KMS-11 (cell line): Measurements from ENCODE around the gene PALMD.

Source experiments
- H2AFZ ChIP-seq: fragments of 200-600 bp; sonication (generic); 2 replicates; pipeline ENCODE4 v1.6.1; 2016; ENCODE audit warnings: antibody characterized with exemption, mixed run types, low read depth
- H3K27ac ChIP-seq: fragments of 200-600 bp; sonication (generic); 2 replicates; pipeline ENCODE4 v1.6.1; 2016; ENCODE audit warnings: mild to moderate bottlenecking, mixed run types
- H3K27me3 ChIP-seq: fragments of 200-600 bp; sonication (generic); 2 replicates; pipeline ENCODE4 v1.6.1; 2017; ENCODE audit warnings: mild to moderate bottlenecking, low read depth, mixed run types, moderate library complexity; ENCODE audit not compliant: insufficient read depth
- H3K36me3 ChIP-seq: fragments of 200-600 bp; sonication (generic); 2 replicates; pipeline ENCODE4 v1.6.1; 2017; ENCODE audit warnings: mild to moderate bottlenecking, mixed run types; ENCODE audit not compliant: insufficient read depth
- H3K4me1 ChIP-seq: fragments of 200-600 bp; sonication (generic); 2 replicates; pipeline ENCODE4 v1.6.1; 2016; ENCODE audit warnings: mild to moderate bottlenecking, low read depth, mixed run types; ENCODE audit not compliant: poor library complexity, severe bottlenecking
- H3K4me2 ChIP-seq: fragments of 200-600 bp; sonication (generic); 2 replicates; pipeline ENCODE4 v1.7.0; 2016; ENCODE audit warnings: mild to moderate bottlenecking, mixed run types
- H3K4me3 ChIP-seq: fragments of 200-600 bp; sonication (generic); IDR thresholded peaks from 2 replicates; pipeline ENCODE4 v1.6.1; 2017; ENCODE audit warnings: low read depth, low read length, mixed read lengths; ENCODE audit not compliant: insufficient read depth
- H3K79me2 ChIP-seq: fragments of 200-600 bp; sonication (generic); 2 replicates; pipeline ENCODE4 v1.6.1; 2016; ENCODE audit warnings: low read depth, mixed run types; ENCODE audit not compliant: insufficient read depth
- H3K9ac ChIP-seq: fragments of 200-600 bp; sonication (generic); 2 replicates; pipeline ENCODE4 v1.6.1; 2016; ENCODE audit warnings: mild to moderate bottlenecking, mixed run types
- H4K20me1 ChIP-seq: fragments of 200-600 bp; sonication (generic); 2 replicates; pipeline ENCODE4 v1.6.1; 2016; ENCODE audit warnings: mild to moderate bottlenecking, mixed run types; ENCODE audit not compliant: insufficient read depth
- TF ChIP-seq, protein P1 (sequence below): fragments of 200-600 bp; sonication (generic); conservative IDR thresholded peaks from 2 replicates; pipeline ENCODE4 v1.6.1; 2017; ENCODE audit warnings: low read depth, mild to moderate bottlenecking, antibody characterized with exemption, low read length, moderate library complexity, mixed read lengths

PALMD gene

DNA sequence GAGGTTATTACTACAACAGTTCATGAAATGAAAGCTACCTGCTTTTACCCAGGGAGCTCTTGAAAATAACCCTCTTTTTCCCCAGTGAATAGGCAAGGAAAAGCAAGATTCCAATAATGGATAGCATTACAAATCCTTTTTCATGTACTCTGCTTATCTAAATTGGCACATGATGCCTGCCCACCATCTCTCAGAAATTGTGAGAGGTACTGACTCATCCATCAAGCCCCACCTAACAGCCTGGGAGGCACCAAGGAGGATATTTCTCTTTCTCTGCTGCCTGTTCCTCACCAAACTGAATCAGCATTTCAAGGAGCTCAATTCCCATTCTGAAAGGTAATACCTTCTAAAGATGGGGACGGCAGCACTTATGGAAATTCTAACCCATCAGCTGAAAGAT is 34.4 kb downstream of the PALMD start:
- no peaks in the 10 kb centered on the region for H3K36me3 ChIP-seq
- H3K4me2 ChIP-seq, result no peak overlapping the region
- H3K9ac ChIP-seq, result no peak overlapping the region
- TF ChIP-seq, protein P1, sequence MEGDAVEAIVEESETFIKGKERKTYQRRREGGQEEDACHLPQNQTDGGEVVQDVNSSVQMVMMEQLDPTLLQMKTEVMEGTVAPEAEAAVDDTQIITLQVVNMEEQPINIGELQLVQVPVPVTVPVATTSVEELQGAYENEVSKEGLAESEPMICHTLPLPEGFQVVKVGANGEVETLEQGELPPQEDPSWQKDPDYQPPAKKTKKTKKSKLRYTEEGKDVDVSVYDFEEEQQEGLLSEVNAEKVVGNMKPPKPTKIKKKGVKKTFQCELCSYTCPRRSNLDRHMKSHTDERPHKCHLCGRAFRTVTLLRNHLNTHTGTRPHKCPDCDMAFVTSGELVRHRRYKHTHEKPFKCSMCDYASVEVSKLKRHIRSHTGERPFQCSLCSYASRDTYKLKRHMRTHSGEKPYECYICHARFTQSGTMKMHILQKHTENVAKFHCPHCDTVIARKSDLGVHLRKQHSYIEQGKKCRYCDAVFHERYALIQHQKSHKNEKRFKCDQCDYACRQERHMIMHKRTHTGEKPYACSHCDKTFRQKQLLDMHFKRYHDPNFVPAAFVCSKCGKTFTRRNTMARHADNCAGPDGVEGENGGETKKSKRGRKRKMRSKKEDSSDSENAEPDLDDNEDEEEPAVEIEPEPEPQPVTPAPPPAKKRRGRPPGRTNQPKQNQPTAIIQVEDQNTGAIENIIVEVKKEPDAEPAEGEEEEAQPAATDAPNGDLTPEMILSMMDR, result no peak
- no peak overlapping the region for H3K4me3 ChIP-seq
- no peaks in the 10 kb centered on the region for H3K27me3 ChIP-seq
- H4K20me1 ChIP-seq, result no peaks in the 10 kb centered on the region
- no peaks in the 10 kb centered on the region for H3K79me2 ChIP-seq
- H3K27ac ChIP-seq, result no peak overlapping the region
- no peak overlapping the region for H2AFZ ChIP-seq
- no peaks in the 10 kb centered on the region for H3K4me1 ChIP-seq

DNA sequence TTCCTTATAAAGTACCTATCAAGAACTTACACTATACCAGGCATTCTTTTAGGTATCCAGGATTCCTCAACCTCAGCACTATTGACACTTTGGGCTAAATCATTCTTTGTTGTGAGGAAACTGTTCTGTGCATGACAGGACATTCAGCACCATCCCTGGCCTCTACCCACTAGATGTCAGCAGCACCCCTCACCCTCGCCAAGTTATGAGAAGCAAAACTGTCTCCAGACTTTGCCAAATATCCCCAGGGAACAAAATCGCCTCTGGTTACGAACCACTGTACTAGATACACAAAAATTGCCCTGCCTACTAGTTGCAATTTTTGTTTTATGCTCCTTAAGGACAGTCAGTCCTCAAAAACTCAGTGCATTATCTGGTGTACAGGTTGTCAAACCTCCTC is 35.7 kb downstream of the PALMD start:
- Histone ChIP-seq H3K9ac (no peak overlapping the region), H3K27ac (no peak overlapping the region)
- TF ChIP-seq, protein P1, result no peak

DNA sequence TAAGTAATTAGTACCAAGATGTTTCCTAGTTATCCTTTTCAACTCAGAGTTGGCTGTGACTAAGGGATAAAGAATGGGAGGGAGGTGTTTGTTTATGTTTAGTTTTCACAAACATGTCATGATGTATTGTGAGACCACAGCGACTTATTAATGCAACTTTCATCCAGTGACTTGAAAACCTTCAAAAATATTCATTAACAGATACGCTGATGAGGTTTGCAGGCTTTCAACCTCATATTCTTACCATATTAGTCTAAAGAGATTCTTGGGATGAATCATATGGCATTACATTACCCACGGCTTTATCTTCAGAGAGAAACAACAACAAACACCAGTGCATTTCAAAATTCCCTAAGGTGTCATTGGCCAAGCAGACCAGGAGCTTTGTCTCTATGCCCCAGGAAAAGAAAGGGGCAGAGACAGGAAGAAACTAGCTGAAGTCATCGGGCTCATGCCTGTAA is 36.4 kb downstream of the PALMD start:
- no peak overlapping the region for H3K27ac ChIP-seq
- H3K9ac ChIP-seq, result no peak overlapping the region
- H3K27me3 ChIP-seq, result no peaks in the 10 kb centered on the region
- TF ChIP-seq, protein P1, result no peak
- H2AFZ ChIP-seq, result no peak overlapping the region
- no peak overlapping the region for H3K4me3 ChIP-seq
- no peaks in the 10 kb centered on the region for H3K36me3 ChIP-seq
- H3K4me2 ChIP-seq, result no peak overlapping the region
- H3K79me2 ChIP-seq, result no peaks in the 10 kb centered on the region
- no peaks in the 10 kb centered on the region for H4K20me1 ChIP-seq
- H3K4me1 ChIP-seq, result peaks cover 13% of the 10 kb centered on the region

More for the DNA sequence above, 35.7 kb downstream of the PALMD start:
- H3K4me1 ChIP-seq, result peaks cover 13% of the 10 kb centered on the region
- no peaks in the 10 kb centered on the region for H3K36me3 ChIP-seq
- H3K4me3 ChIP-seq, result no peak overlapping the region
- no peaks in the 10 kb centered on the region for H3K27me3 ChIP-seq
- H4K20me1 ChIP-seq, result no peaks in the 10 kb centered on the region
- no peak overlapping the region for H2AFZ ChIP-seq
- H3K79me2 ChIP-seq, result no peaks in the 10 kb centered on the region
- no peak overlapping the region for H3K4me2 ChIP-seq

DNA sequence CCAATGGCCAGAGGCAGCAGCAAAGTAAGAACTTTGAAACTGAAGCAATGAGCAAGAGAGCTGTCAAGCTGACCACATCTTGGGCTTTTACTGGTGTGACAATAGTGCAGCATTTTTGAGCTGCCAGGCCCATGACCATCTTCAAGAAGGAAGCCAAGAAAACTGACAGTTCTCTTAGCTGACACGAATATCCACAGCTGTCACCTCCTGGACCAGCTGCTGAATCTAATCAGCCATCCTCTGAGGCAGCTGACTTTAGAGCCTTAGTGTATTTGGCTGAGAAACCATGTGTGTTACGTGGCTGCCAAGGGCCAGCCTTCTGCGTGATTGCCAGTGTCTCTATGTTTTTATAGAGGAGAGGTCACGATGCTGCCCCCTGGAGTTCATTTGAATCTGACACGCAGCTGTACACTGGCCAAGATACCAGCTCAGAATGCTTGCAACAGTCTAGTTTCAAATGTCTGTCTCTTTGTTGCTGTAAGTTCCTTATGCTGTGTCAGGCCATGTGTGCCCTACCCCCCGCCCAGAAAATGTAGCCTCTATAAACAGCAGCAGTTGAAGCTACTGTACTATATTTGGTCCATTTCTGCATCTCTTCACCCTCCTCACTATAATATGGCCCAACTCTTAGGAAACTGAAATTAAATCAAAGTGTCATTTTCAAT is 39.7 kb downstream of the PALMD start:
- Histone ChIP-seq H3K79me2 (no peaks in the 10 kb centered on the region), H3K4me1 (peaks cover 13% of the 10 kb centered on the region), H3K36me3 (no peaks in the 10 kb centered on the region), H3K4me3 (no peak overlapping the region), H3K27me3 (no peaks in the 10 kb centered on the region), H2AFZ (peak overlapping the region; percentile 68; the same call in 1 of the 2 replicates), H3K27ac (peak overlapping the region; percentile 9; the same call in 1 of the 2 replicates), H3K9ac (no peak overlapping the region), H4K20me1 (no peaks in the 10 kb centered on the region), H3K4me2 (no peak overlapping the region)
- TF ChIP-seq, protein P1, result peak; percentile 76
